Mesenchymal stem cell (in vitro differentiated cells and primary cell): ENCODE data around the gene GLI3.

ENCODE experiments used
- DNase-seq: peaks from one replicate; pipeline ENCODE4 v3.0.0-alpha.2; 2013
- H2AFZ ChIP-seq: one replicate; pipeline ENCODE4 v1.6.1; 2013; ENCODE audit warnings: low read depth, mild to moderate bottlenecking, control low read depth, inconsistent platforms, low read length, moderate library complexity
- H2AK5ac ChIP-seq: 2 replicates; pipeline ENCODE4 v1.6.1; 2013; ENCODE audit warnings: low read length, moderate library complexity, mild to moderate bottlenecking, inconsistent platforms; ENCODE audit not compliant: severe bottlenecking
- H2BK120ac ChIP-seq: one replicate; pipeline ENCODE4 v1.6.1; 2013; ENCODE audit warnings: low read depth, mild to moderate bottlenecking, inconsistent platforms, low read length, moderate library complexity
- H2BK12ac ChIP-seq, 2 experiments: one replicate each; pipeline ENCODE4 v1.6.1; 2013; ENCODE audit warnings: inconsistent platforms in 2 of 2, low read length in 2 of 2, mild to moderate bottlenecking in 2 of 2, moderate library complexity in 2 of 2, control low read depth in 1 of 2
- H2BK15ac ChIP-seq: one replicate; pipeline ENCODE4 v1.6.1; 2013; ENCODE audit warnings: mild to moderate bottlenecking, low read depth, inconsistent platforms; ENCODE audit not compliant: poor library complexity, severe bottlenecking
- H2BK5ac ChIP-seq: 2 replicates; pipeline ENCODE4 v1.6.1; 2013; ENCODE audit warnings: low read depth, mild to moderate bottlenecking, low read length, control low read depth, inconsistent platforms; ENCODE audit not compliant: poor library complexity, severe bottlenecking
- H3K14ac ChIP-seq, 2 experiments: one replicate each; pipeline ENCODE4 v1.6.1; 2013; ENCODE audit warnings: inconsistent platforms in 2 of 2, low read length in 2 of 2, control low read depth in 1 of 2, mild to moderate bottlenecking in 1 of 2, moderate library complexity in 1 of 2
- H3K18ac ChIP-seq, 2 experiments: one replicate each; pipeline ENCODE4 v1.6.1; 2013; ENCODE audit warnings: inconsistent platforms in 2 of 2, low read length in 2 of 2, control low read depth in 1 of 2, low read depth in 1 of 2, mild to moderate bottlenecking in 1 of 2
- H3K23ac ChIP-seq, 2 experiments: one replicate each; pipeline ENCODE4 v1.6.1; 2013; ENCODE audit warnings: inconsistent platforms in 2 of 2, low read length in 2 of 2, mild to moderate bottlenecking in 2 of 2, moderate library complexity in 2 of 2, control low read depth in 1 of 2
- H3K27ac ChIP-seq: 2 replicates; pipeline ENCODE4 v1.5.1; 2013; ENCODE audit warnings: mild to moderate bottlenecking, moderate library complexity, low read length, control low read depth, inconsistent platforms; ENCODE audit not compliant: poor library complexity, severe bottlenecking
- H3K27me3 ChIP-seq, 2 experiments: 2 replicates each; pipeline versions ENCODE4 v1.6.1 to v1.7.0; 2013; ENCODE audit warnings: low read length in 2 of 2, mild to moderate bottlenecking in 2 of 2, moderate library complexity in 2 of 2, control low read depth in 1 of 2, inconsistent platforms in 1 of 2; ENCODE audit not compliant: control insufficient read depth in 1 of 2, insufficient read depth in 1 of 2
- H3K36me3 ChIP-seq, 2 experiments: 2 replicates each; pipeline versions ENCODE4 v1.6.1 to v1.7.0; 2013; ENCODE audit warnings: low read length in 2 of 2, control low read depth in 1 of 2, inconsistent platforms in 1 of 2, low read depth in 1 of 2, mild to moderate bottlenecking in 1 of 2; ENCODE audit not compliant: insufficient read depth in 2 of 2, control insufficient read depth in 1 of 2
- H3K4ac ChIP-seq, 2 experiments: one replicate each; pipeline ENCODE4 v1.6.1; 2013; ENCODE audit warnings: inconsistent platforms in 2 of 2, low read length in 2 of 2, mild to moderate bottlenecking in 2 of 2, moderate library complexity in 2 of 2, control low read depth in 1 of 2, low read depth in 1 of 2
- H3K4me1 ChIP-seq: 2 replicates; pipeline ENCODE4 v1.6.1; 2013; ENCODE audit warnings: low read depth, low read length, control low read depth; ENCODE audit not compliant: control insufficient read depth, insufficient read depth
- H3K4me2 ChIP-seq: 2 replicates; pipeline ENCODE4 v1.6.1; 2013; ENCODE audit warnings: low read length, mild to moderate bottlenecking, inconsistent platforms; ENCODE audit not compliant: poor library complexity, severe bottlenecking
- H3K4me3 ChIP-seq, 2 experiments: 2 replicates each; pipeline versions ENCODE4 v1.5.1 to v1.7.0; 2013; ENCODE audit warnings: low read length in 2 of 2, mild to moderate bottlenecking in 2 of 2, control low read depth in 1 of 2, low read depth in 1 of 2; ENCODE audit not compliant: insufficient read depth in 1 of 2
- H3K79me1 ChIP-seq: replicated peaks from 2 replicates; pipeline ENCODE4 v1.6.1; 2013; ENCODE audit warnings: mild to moderate bottlenecking, control low read depth, low read length, inconsistent platforms; ENCODE audit not compliant: poor library complexity, severe bottlenecking
- H3K9ac ChIP-seq: 2 replicates; pipeline ENCODE4 v1.7.0; 2013; ENCODE audit warnings: mild to moderate bottlenecking, low read length, moderate library complexity
- H3K9me3 ChIP-seq: 2 replicates; pipeline ENCODE4 v1.7.0; 2013; ENCODE audit warnings: mild to moderate bottlenecking, low read length; ENCODE audit not compliant: control insufficient read depth
- H4K8ac ChIP-seq: one replicate; pipeline ENCODE4 v1.6.1; 2013; ENCODE audit warnings: inconsistent platforms, mild to moderate bottlenecking, low read length, moderate library complexity
- H4K91ac ChIP-seq: one replicate; pipeline ENCODE4 v1.6.1; 2013; ENCODE audit warnings: mild to moderate bottlenecking, low read length, inconsistent platforms
- WGBS: methylation state at CpG from one replicate; pipeline ENCODE4 v1.1.7; 2013; ENCODE audit warnings: mixed read lengths; 5-methylcytosine and 5-hydroxymethylcytosine counted together

Gene GLI3

DNA sequence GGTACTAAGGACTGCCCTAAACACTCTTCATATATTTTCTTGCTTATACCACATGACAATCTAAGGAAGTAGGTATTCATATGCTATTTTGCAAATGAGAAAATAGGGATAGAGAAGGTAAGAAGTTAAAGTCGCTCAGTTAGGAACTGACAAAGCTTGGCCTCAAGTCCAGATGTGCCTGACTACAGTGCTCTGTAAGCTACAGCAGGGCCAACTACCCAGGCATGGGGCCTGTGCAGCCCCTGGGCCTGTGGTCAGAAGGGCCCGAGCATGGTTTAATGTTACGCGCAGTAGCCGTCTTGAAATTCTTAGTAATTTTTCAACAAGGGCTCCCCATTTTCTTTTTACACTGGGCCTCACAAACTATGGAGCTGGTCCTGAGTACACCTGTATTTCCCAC is 146.2 kb downstream of the GLI3 start:
- Histone ChIP-seq H3K23ac (no peak overlapping the region), H3K14ac (no peak overlapping the region), H3K4me2 (no peak overlapping the region), H3K27ac (peak overlapping the region; percentile 61), H3K9ac (no peak overlapping the region), H2BK15ac (no peak overlapping the region), H2AK5ac (no peak overlapping the region), H3K4ac (peak overlapping the region; percentile 83 to 96), H3K79me1 (peaks cover 30% of the 10 kb centered on the region), H4K8ac (no peak overlapping the region), H4K91ac (no peak overlapping the region), H3K27me3 (no peaks in the 10 kb centered on the region), H2BK12ac (peak overlapping the region; percentile 90 to 93), H2BK120ac (no peak overlapping the region), H3K36me3 (peaks cover 5 to 11% of the 10 kb centered on the region in 2 experiments), H2AFZ (no peak overlapping the region), H2BK5ac (no peak overlapping the region), H3K9me3 (no peaks in the 10 kb centered on the region), H3K4me3 (no peak overlapping the region), H3K4me1 (peaks cover 20% of the 10 kb centered on the region), H3K18ac (peak overlapping the region; percentile 87 to 91)
- whole genome bisulfite sequencing = 81% methylated on average over 5 of the region's 5 CpGs
- no peak for DNase-seq

DNA sequence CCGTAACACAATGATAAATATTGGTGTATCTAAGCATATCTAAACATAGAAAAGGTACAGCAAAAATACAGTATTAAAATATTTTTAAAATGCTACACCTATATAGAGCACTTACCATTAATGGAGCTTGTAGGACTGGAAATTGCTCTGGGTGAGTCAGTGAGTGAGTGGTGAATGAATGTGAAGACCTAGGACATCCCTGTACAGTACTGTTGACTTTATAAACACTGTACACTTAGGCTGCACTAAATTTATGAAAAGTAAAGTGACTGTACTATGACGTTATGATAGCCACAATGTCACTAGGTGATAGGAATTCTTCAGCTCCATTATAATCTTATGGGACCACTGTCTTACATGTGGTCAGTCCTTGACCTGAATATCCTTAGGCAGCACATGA is 147.0 kb downstream of the GLI3 start:
- no peak overlapping the region for H3K23ac ChIP-seq
- DNase-seq = peak; percentile 33
- no peak overlapping the region for H3K27ac ChIP-seq
- peaks cover 17% of the 10 kb centered on the region for H3K4me1 ChIP-seq
- H2BK12ac ChIP-seq = peak overlapping the region in 1 of 2 experiments; percentile 38
- H2BK5ac ChIP-seq = no peak overlapping the region
- no peaks in the 10 kb centered on the region for H3K27me3 ChIP-seq
- 82% methylated on average over 1 of the region's 2 CpGs for WGBS
- peaks cover 28% of the 10 kb centered on the region for H3K79me1 ChIP-seq
- no peak overlapping the region for H2AFZ ChIP-seq
- peak overlapping the region; percentile 30 for H2AK5ac ChIP-seq
- H3K9ac ChIP-seq = no peak overlapping the region
- no peak overlapping the region for H3K18ac ChIP-seq
- no peak overlapping the region for H4K8ac ChIP-seq
- H3K9me3 ChIP-seq = no peaks in the 10 kb centered on the region
- H2BK15ac ChIP-seq = no peak overlapping the region
- no peak overlapping the region for H3K14ac ChIP-seq
- H2BK120ac ChIP-seq = no peak overlapping the region
- no peak overlapping the region for H3K4me2 ChIP-seq
- no peak overlapping the region for H3K4me3 ChIP-seq
- no peak overlapping the region for H3K4ac ChIP-seq
- H4K91ac ChIP-seq = no peak overlapping the region
- peaks cover 4 to 10% of the 10 kb centered on the region in 2 experiments for H3K36me3 ChIP-seq

DNA sequence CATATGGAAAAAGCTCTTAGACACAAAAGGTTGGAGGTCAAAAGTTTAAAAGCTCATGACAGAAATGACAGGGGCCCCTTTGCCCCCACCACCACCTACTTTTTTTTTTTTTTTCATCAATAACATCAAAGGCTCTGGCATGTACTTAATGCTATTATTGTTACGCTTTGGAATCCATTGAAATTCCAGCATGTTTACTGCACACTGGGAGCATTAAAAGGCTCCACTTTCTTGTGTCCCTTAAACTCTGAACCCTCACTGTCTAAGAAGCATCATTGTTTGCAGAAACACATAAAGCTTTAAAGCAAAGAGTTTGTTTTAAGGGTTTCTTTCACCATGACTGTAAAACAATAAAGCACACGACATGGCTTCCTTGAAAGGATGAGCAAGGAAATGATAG is 149.4 kb downstream of the GLI3 start:
- Histone ChIP-seq H2BK120ac (no peak overlapping the region), H3K4ac (no peak overlapping the region), H2BK5ac (no peak overlapping the region), H3K36me3 (peaks cover 0 to 6% of the 10 kb centered on the region in 2 experiments), H2AFZ (no peak overlapping the region), H3K9ac (no peak overlapping the region), H3K4me1 (peaks cover 17% of the 10 kb centered on the region), H2BK12ac (no peak overlapping the region), H3K14ac (no peak overlapping the region), H3K27me3 (no peaks in the 10 kb centered on the region), H4K8ac (no peak overlapping the region), H3K9me3 (no peaks in the 10 kb centered on the region), H3K18ac (no peak overlapping the region), H3K79me1 (peaks cover 25% of the 10 kb centered on the region), H3K27ac (no peak overlapping the region), H3K4me2 (no peak overlapping the region), H2AK5ac (no peak overlapping the region), H2BK15ac (no peak overlapping the region), H4K91ac (no peak overlapping the region), H3K23ac (no peak overlapping the region), H3K4me3 (no peak overlapping the region)
- 59% methylated on average over 2 of the region's 2 CpGs for WGBS
- DNase-seq = no peak

DNA sequence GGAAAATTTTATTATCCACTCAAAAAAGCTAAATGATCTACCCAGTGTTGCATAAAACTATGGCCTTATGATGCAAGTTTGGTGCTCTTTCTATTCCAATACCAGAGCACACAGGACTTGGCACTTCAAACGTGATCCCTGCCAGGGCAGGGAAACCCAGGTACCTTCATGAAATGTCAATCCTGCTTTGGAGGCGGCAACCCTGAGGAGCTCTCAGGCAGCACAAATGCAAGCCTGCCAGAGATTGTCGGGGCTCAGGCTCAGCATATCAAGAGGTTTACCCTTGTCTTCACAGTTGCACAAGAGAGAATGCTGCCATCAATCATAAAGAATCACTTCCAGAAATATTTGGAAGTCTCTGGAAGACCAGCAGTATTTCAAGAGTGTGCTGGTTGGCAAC is 151.5 kb downstream of the GLI3 start:
- Histone ChIP-seq H3K27me3 (no peaks in the 10 kb centered on the region), H3K23ac (no peak overlapping the region)
- WGBS = 57% methylated on average over 3 of the region's 3 CpGs

More for the DNA sequence above, 151.5 kb downstream of the GLI3 start:
- H3K4ac ChIP-seq = no peak overlapping the region
- H3K14ac ChIP-seq = peak overlapping the region in 1 of 2 experiments; percentile 26
- no peak overlapping the region for H2AFZ ChIP-seq
- no peak for DNase-seq
- no peak overlapping the region for H4K8ac ChIP-seq
- no peak overlapping the region for H4K91ac ChIP-seq
- H3K27ac ChIP-seq = no peak overlapping the region
- no peak overlapping the region for H3K18ac ChIP-seq
- no peak overlapping the region for H2BK5ac ChIP-seq
- H3K4me1 ChIP-seq = peaks cover 15% of the 10 kb centered on the region
- H3K4me2 ChIP-seq = no peak overlapping the region
- no peak overlapping the region for H2BK12ac ChIP-seq
- no peak overlapping the region for H3K9ac ChIP-seq
- H3K79me1 ChIP-seq = peaks cover 22% of the 10 kb centered on the region
- no peak overlapping the region for H3K4me3 ChIP-seq
- H2BK120ac ChIP-seq = no peak overlapping the region
- H3K9me3 ChIP-seq = no peaks in the 10 kb centered on the region
- H2BK15ac ChIP-seq = no peak overlapping the region
- no peak overlapping the region for H2AK5ac ChIP-seq
- peaks cover 0 to 6% of the 10 kb centered on the region in 2 experiments for H3K36me3 ChIP-seq
